Neural cell (in vitro differentiated cells): ENCODE measurements around the gene HDGF. TPM values are rescaled to one million over a fixed set of nuclear protein-coding genes. Genes with fewer than 3 reads are reported as not detected.
A peak's percentile ranks its signal among the peaks of the same experiment; 100 is the strongest.
"Not testable (repeated sequence)": the region's sequence is repeated elsewhere in the genome, so short reads cannot be mapped to it uniquely, and the experiment has no call there.

ENCODE experiments used
- H2AFZ ChIP-seq: fragments of 200-600, 300-800 bp; sonication (generic), shearing (Covaris generic); 2 replicates; pipeline ENCODE4 v1.6.0; 2014; ENCODE audit warnings: low read depth, mild to moderate bottlenecking, antibody characterized with exemption, low read length, moderate library complexity
- H3F3A ChIP-seq: fragments of 200-600 bp; shearing (Covaris generic); 2 replicates; pipeline ENCODE4 v1.6.1; 2016; ENCODE audit warnings: mild to moderate bottlenecking, moderate library complexity, mixed read lengths, antibody characterized with exemption, low read length; ENCODE audit not compliant: insufficient read depth, poor library complexity, severe bottlenecking
- H3K27ac ChIP-seq: fragments of 200-600, 300-800 bp; sonication (generic), shearing (Covaris generic); 2 replicates; pipeline ENCODE4 v1.5.1; 2014; ENCODE audit warnings: mild to moderate bottlenecking, low read length, moderate library complexity
- H3K27me3 ChIP-seq: fragments of 300-800, 200-600 bp; sonication (generic), shearing (Covaris generic); 2 replicates; pipeline ENCODE4 v1.6.0; 2014; ENCODE audit warnings: mild to moderate bottlenecking, low read depth, low read length, moderate library complexity; ENCODE audit not compliant: insufficient read depth
- H3K36me3 ChIP-seq: fragments of 300-800, 200-600 bp; sonication (generic), shearing (Covaris generic); 2 replicates; pipeline ENCODE4 v1.5.1; 2014; ENCODE audit warnings: mild to moderate bottlenecking, antibody characterized with exemption, low read length, moderate library complexity; ENCODE audit not compliant: insufficient read depth
- H3K4me2 ChIP-seq: fragments of 300-800, 200-600 bp; sonication (generic), shearing (Covaris generic); 2 replicates; pipeline ENCODE4 v1.6.0; 2014; ENCODE audit warnings: mild to moderate bottlenecking, low read length
- H3K4me3 ChIP-seq: fragments of 300-800, 200-600 bp; sonication (generic), shearing (Covaris generic); 2 replicates; pipeline ENCODE4 v1.5.1; 2014; ENCODE audit warnings: mild to moderate bottlenecking, low read length, moderate library complexity
- H3K79me2 ChIP-seq: fragments of 200-600 bp; shearing (Covaris generic); replicated peaks from 2 replicates; pipeline ENCODE4 v1.6.0; 2014; ENCODE audit warnings: mild to moderate bottlenecking, low read length, moderate library complexity; ENCODE audit not compliant: insufficient read depth
- H3K9ac ChIP-seq: fragments of 300-800, 200-600 bp; sonication (generic), shearing (Covaris generic); 2 replicates; pipeline ENCODE4 v1.6.1; 2016; ENCODE audit warnings: mild to moderate bottlenecking, low read length, mixed read lengths
- H3K9me2 ChIP-seq: fragments of 200-600 bp; shearing (Covaris generic); 2 replicates; pipeline ENCODE4 v1.6.1; 2016; ENCODE audit warnings: mild to moderate bottlenecking, low read length, mixed read lengths; ENCODE audit not compliant: insufficient read depth
- H3K9me3 ChIP-seq: fragments of 200-600, 300-800 bp; sonication (generic), shearing (Covaris generic); 2 replicates; pipeline ENCODE4 v1.6.1; 2016; ENCODE audit warnings: mild to moderate bottlenecking, mixed run types, low read length, moderate library complexity, mixed read lengths
- H4K20me1 ChIP-seq: fragments of 200-600 bp; shearing (Covaris generic); 2 replicates; pipeline ENCODE4 v1.6.1; 2016; ENCODE audit warnings: mild to moderate bottlenecking, mixed run types; ENCODE audit not compliant: insufficient read depth
- EP300 ChIP-seq: fragments of 450-650 bp; conservative IDR thresholded peaks from 2 replicates; pipeline ENCODE4 v1.6.1; 2014; ENCODE audit warnings: antibody characterized with exemption, mild to moderate bottlenecking, moderate library complexity; ENCODE audit not compliant: poor library complexity, severe bottlenecking
- EZH2 ChIP-seq: fragments of 200-600, 300-800 bp; shearing (Covaris generic), sonication (generic); IDR thresholded peaks from 2 replicates; pipeline ENCODE4 v1.6.1; 2014; ENCODE audit warnings: antibody characterized with exemption, low read length, borderline replicate concordance, mild to moderate bottlenecking; ENCODE audit not compliant: insufficient read depth, poor library complexity, severe bottlenecking
- MXI1 ChIP-seq: fragments of 450-650 bp; conservative IDR thresholded peaks from 2 replicates; pipeline ENCODE4 v1.6.1; 2014; ENCODE audit warnings: antibody characterized with exemption, mild to moderate bottlenecking; ENCODE audit not compliant: poor library complexity, severe bottlenecking
- POLR2AphosphoS5 ChIP-seq: IDR thresholded peaks from 2 replicates; pipeline ENCODE4 v1.6.1; 2012
- RAD21 ChIP-seq: fragments of 450-650 bp; conservative IDR thresholded peaks from 2 replicates; pipeline ENCODE4 v1.6.1; 2014; ENCODE audit warnings: antibody characterized with exemption, mild to moderate bottlenecking, moderate library complexity
- SMC3 ChIP-seq: fragments of 450-650 bp; conservative IDR thresholded peaks from 2 replicates; pipeline ENCODE4 v1.6.1; 2014; ENCODE audit warnings: antibody characterized with exemption, mild to moderate bottlenecking, moderate library complexity; ENCODE audit not compliant: poor library complexity
- TAF1 ChIP-seq: IDR thresholded peaks from 2 replicates; pipeline ENCODE4 v1.6.1; 2012; ENCODE audit warnings: low read depth
- polyA plus RNA-seq: library from polyadenylated mRNA; depleted of rRNA; stranded (reverse); fragments of >200 nt; gene quantifications from 2 replicates; pipeline ENCODE4 v1.2.3, GENCODE V29; 2014
- TF ChIP-seq, protein P1 (sequence below): fragments of 450-650 bp; IDR thresholded peaks from 2 replicates; pipeline ENCODE4 v1.5.1; 2014; ENCODE audit warnings: antibody characterized with exemption, mild to moderate bottlenecking, moderate library complexity; ENCODE audit not compliant: poor library complexity, severe bottlenecking
- TF ChIP-seq, protein P2 (sequence below): IDR thresholded peaks from 2 replicates; pipeline ENCODE4 v1.6.1; 2012; ENCODE audit warnings: borderline replicate concordance

The HDGF gene
- polyA plus RNA-seq, 1 donor from 2014 or later: 138 TPM

DNA sequence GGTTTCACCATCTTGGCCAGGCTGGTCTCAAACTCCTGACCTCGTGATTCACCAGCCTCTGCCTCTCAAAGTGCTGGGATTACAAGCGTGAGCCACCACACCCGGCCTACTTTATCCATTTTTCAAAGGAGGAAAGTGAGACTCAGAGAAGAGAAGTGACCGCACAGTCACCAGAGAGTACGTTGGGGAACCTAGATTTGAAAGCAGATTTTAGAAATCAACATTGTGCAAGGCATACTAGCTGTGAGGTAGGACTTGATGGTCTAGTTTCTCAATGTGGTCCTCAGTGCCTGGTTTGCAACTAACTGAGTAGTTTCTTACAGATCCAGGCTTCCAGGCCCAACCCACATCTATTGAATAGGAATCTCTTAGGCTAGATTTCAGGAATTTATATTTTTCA is 14.2 kb upstream of the HDGF start:
- no peak overlapping the region for H3K27ac ChIP-seq
- H4K20me1 ChIP-seq: no peaks in the 10 kb centered on the region

DNA sequence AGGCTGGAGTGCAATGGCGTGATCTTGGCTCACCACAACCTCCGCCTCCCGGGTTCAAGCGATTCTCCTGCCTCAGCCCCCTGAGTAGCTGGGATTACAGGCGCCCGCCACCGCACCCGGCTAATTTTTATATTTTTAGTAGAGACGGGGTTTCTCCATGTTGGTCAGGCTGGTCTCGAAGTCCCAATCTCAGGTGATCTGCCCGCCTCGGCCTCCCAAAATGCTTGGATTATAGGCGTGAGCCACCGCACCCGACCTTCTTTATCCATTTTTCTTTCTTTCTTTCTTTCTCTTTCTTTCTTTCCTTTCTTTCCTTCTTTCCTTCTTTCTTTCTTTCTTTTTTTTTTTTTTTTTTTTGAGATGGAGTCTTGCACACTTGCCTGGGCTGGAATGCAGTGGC is 13.7 kb upstream of the HDGF start:
- H3K36me3 ChIP-seq, H2AFZ ChIP-seq, H3F3A ChIP-seq, H3K9me3 ChIP-seq, H4K20me1 ChIP-seq, H3K4me2 ChIP-seq, H3K9ac ChIP-seq, H3K4me3 ChIP-seq, H3K27ac ChIP-seq, H3K27me3 ChIP-seq, H3K9me2 ChIP-seq: not testable (repeated sequence)
- H3K79me2 ChIP-seq: peaks cover 26% of the 10 kb centered on the region

More for the DNA sequence above, 14.2 kb upstream of the HDGF start:
- peak overlapping the region; percentile 97 for H3K9ac ChIP-seq
- H3K27me3 ChIP-seq: no peaks in the 10 kb centered on the region
- no peaks in the 10 kb centered on the region for H3K9me2 ChIP-seq
- peaks cover 32% of the 10 kb centered on the region for H3K79me2 ChIP-seq
- TF ChIP-seq POLR2AphosphoS5 (no peak), EP300 (no peak), MXI1 (no peak)
- H3K4me3 ChIP-seq: peak overlapping the region; percentile 93
- H2AFZ ChIP-seq: no peak overlapping the region
- H3F3A ChIP-seq: no peaks in the 10 kb centered on the region
- no peaks in the 10 kb centered on the region for H3K36me3 ChIP-seq
- peak overlapping the region; percentile 83 for H3K4me2 ChIP-seq
- H3K9me3 ChIP-seq: no peaks in the 10 kb centered on the region

DNA sequence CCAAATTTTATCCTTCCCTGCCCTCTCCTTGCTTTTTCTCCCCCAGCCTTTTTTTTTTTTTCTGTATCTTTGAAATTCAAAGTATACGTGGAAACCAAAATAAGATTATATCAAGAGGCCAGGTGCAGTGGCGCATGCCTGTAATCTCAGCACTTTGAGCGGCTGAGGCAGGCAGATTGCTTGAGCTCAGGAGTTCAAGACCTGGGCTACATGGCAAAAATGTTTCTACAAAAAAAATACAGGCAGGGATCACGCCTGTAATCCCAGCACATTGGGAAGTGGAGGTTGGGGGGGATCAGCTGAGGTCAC is 9.3 kb upstream of the HDGF start:
- Histone ChIP-seq H3K27me3 (no peaks in the 10 kb centered on the region), H3K36me3 (no peaks in the 10 kb centered on the region), H3K79me2 (no peaks in the 10 kb centered on the region), H3K4me3 (no peak overlapping the region), H3K4me2 (no peak overlapping the region), H3K9ac (no peak overlapping the region), H2AFZ (no peak overlapping the region), H3K9me3 (no peaks in the 10 kb centered on the region), H3K9me2 (no peaks in the 10 kb centered on the region), H4K20me1 (no peaks in the 10 kb centered on the region), H3K27ac (no peak overlapping the region), H3F3A (no peaks in the 10 kb centered on the region)
- TF ChIP-seq EP300 (no peak), POLR2AphosphoS5 (no peak), EZH2 (no peak), TAF1 (no peak), SMC3 (no peak), MXI1 (no peak), RAD21 (no peak)
- TF ChIP-seq, protein P1, sequence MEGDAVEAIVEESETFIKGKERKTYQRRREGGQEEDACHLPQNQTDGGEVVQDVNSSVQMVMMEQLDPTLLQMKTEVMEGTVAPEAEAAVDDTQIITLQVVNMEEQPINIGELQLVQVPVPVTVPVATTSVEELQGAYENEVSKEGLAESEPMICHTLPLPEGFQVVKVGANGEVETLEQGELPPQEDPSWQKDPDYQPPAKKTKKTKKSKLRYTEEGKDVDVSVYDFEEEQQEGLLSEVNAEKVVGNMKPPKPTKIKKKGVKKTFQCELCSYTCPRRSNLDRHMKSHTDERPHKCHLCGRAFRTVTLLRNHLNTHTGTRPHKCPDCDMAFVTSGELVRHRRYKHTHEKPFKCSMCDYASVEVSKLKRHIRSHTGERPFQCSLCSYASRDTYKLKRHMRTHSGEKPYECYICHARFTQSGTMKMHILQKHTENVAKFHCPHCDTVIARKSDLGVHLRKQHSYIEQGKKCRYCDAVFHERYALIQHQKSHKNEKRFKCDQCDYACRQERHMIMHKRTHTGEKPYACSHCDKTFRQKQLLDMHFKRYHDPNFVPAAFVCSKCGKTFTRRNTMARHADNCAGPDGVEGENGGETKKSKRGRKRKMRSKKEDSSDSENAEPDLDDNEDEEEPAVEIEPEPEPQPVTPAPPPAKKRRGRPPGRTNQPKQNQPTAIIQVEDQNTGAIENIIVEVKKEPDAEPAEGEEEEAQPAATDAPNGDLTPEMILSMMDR: no peak
- TF ChIP-seq, protein P2, sequence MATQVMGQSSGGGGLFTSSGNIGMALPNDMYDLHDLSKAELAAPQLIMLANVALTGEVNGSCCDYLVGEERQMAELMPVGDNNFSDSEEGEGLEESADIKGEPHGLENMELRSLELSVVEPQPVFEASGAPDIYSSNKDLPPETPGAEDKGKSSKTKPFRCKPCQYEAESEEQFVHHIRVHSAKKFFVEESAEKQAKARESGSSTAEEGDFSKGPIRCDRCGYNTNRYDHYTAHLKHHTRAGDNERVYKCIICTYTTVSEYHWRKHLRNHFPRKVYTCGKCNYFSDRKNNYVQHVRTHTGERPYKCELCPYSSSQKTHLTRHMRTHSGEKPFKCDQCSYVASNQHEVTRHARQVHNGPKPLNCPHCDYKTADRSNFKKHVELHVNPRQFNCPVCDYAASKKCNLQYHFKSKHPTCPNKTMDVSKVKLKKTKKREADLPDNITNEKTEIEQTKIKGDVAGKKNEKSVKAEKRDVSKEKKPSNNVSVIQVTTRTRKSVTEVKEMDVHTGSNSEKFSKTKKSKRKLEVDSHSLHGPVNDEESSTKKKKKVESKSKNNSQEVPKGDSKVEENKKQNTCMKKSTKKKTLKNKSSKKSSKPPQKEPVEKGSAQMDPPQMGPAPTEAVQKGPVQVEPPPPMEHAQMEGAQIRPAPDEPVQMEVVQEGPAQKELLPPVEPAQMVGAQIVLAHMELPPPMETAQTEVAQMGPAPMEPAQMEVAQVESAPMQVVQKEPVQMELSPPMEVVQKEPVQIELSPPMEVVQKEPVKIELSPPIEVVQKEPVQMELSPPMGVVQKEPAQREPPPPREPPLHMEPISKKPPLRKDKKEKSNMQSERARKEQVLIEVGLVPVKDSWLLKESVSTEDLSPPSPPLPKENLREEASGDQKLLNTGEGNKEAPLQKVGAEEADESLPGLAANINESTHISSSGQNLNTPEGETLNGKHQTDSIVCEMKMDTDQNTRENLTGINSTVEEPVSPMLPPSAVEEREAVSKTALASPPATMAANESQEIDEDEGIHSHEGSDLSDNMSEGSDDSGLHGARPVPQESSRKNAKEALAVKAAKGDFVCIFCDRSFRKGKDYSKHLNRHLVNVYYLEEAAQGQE: no peak
